ENCODE data around the gene NT5DC4.
A peak's percentile ranks its signal among the peaks of the same experiment; 100 is the strongest.

NT5DC4 gene

DNA sequence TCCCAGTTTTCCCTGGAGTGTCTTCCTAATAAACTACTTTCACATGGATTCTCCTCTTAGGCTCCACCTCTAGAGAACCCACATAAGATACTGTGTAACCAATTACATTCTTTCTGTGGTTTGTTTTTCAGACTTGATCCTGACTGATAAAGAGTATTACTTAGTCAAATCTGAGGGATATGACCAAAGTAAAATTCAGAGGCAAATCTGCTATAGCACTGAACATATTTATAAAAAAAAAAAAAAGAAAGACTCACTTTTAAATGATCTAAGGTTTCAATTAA is 29.7 kb downstream of the NT5DC4 start:
- H3K36me3 ChIP-seq (ENCODE audit: insufficient read depth, low read length) = peaks cover 94% of the 10 kb centered on the region
- no peak for ATAC-seq (ENCODE audit: insufficient read depth, low read depth)
- H3K9ac ChIP-seq (ENCODE audit: low read depth, low read length) = no peak overlapping the region
- no peak for DNase-seq
- H2AFZ ChIP-seq (ENCODE audit: low read depth, low read length) = no peak overlapping the region
- no peak for TF ChIP-seq EZH2 (IDR thresholded peaks at IDR 0.05; ENCODE audit: borderline replicate concordance, low read depth, low read length, severe bottlenecking)
- TF ChIP-seq, protein P1, sequence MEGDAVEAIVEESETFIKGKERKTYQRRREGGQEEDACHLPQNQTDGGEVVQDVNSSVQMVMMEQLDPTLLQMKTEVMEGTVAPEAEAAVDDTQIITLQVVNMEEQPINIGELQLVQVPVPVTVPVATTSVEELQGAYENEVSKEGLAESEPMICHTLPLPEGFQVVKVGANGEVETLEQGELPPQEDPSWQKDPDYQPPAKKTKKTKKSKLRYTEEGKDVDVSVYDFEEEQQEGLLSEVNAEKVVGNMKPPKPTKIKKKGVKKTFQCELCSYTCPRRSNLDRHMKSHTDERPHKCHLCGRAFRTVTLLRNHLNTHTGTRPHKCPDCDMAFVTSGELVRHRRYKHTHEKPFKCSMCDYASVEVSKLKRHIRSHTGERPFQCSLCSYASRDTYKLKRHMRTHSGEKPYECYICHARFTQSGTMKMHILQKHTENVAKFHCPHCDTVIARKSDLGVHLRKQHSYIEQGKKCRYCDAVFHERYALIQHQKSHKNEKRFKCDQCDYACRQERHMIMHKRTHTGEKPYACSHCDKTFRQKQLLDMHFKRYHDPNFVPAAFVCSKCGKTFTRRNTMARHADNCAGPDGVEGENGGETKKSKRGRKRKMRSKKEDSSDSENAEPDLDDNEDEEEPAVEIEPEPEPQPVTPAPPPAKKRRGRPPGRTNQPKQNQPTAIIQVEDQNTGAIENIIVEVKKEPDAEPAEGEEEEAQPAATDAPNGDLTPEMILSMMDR (IDR thresholded peaks at IDR 0.05; ENCODE audit: borderline replicate concordance, extremely low read depth, low read length, poor library complexity, severe bottlenecking) = no peak
- H3K27ac ChIP-seq (ENCODE audit: low read length) = 0 out of 2 replicates have a peak overlapping the region, but pooled peaks have one; percentile 1
- H3K4me1 ChIP-seq (ENCODE audit: insufficient read depth, low read length) = peaks cover 5% of the 10 kb centered on the region; the same call in 1 of the 2 replicates
- no peak overlapping the region for H3K4me3 ChIP-seq (ENCODE audit: low read depth in 1 of 2, low read length in 2 of 2)
- no peaks in the 10 kb centered on the region for H3K9me3 ChIP-seq (ENCODE audit: insufficient read depth, low read length, severe bottlenecking)
- H4K20me1 ChIP-seq (ENCODE audit: insufficient read depth, low read length) = peaks cover 15% of the 10 kb centered on the region; the same call in 1 of the 2 replicates
- no peak overlapping the region for H3K4me2 ChIP-seq (ENCODE audit: insufficient read depth, low read length)
- no peaks in the 10 kb centered on the region for H3K27me3 ChIP-seq (ENCODE audit: insufficient read depth, low read length, poor library complexity)
- peaks cover 61% of the 10 kb centered on the region for H3K79me2 ChIP-seq (ENCODE audit: insufficient read depth, low read length)

DNA sequence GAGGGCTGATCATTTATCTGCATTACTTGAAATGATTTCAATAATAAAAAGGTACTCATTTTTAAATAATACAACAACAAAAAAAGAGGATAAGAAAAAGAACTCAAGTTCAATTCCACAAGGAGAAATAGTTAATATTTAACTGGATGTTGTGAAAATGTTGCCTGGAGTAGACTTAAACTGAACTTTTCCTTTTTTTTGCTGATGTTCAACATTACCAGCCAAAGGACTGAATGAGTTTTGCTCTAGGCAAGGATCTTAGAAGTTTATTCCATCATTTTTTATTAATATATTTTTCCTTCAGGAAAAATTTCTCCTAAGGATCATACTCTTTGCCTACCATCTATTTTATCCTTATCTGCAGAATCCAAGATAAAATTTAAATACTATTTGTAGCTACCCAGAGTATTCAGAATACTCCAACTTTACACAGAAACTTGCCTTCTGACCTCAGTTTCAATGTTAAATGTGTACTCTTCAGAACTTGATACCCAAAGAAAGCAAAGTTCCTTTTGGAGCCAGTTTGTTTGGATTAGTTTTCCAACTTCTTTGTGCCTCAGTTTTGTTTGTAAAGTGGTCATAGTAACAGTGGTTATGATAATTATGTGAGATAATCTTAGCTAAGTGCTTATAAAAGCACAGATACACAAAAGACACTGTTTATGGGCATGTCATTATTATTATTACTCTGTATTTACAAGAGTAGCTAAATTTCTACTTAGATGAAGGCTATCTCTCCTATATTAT is 30.8 kb downstream of the NT5DC4 start:
- H3K4me2 ChIP-seq (ENCODE audit: insufficient read depth, low read length) = no peak overlapping the region

DNA sequence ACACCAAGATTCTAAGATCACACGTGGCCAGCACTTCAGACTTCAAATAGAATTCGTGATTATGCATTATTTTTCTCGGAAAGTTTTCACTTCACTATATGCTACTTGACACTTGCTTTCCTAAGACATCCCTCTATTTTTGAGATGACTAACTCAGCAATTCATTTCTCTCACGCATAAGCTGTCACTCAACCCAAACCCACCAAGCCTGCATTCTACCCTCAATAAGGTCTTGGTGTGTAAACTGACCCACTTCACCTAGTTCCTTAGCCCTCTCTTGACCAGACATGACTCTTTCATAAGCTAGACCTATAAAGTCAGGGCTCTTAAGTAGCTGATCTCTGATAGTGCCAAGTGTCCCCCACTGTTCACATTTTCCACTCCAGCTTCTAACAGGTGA is 31.8 kb downstream of the NT5DC4 start:
- peaks cover 72% of the 10 kb centered on the region for H3K79me2 ChIP-seq (ENCODE audit: insufficient read depth, low read length)
- no peak overlapping the region for H3K9ac ChIP-seq (ENCODE audit: low read depth, low read length)
- H3K36me3 ChIP-seq (ENCODE audit: insufficient read depth, low read length) = peaks cover 97% of the 10 kb centered on the region
- ATAC-seq (ENCODE audit: insufficient read depth, low read depth) (no peak), DNase-seq (no peak)
- TF ChIP-seq EZH2 (IDR thresholded peaks at IDR 0.05; ENCODE audit: borderline replicate concordance, low read depth, low read length, severe bottlenecking) = no peak
- TF ChIP-seq, protein P1 (IDR thresholded peaks at IDR 0.05; ENCODE audit: borderline replicate concordance, extremely low read depth, low read length, poor library complexity, severe bottlenecking) = no peak
- no peak overlapping the region for H2AFZ ChIP-seq (ENCODE audit: low read depth, low read length)
- peaks cover 12% of the 10 kb centered on the region; the same call in 1 of the 2 replicates for H4K20me1 ChIP-seq (ENCODE audit: insufficient read depth, low read length)
- H3K9me3 ChIP-seq (ENCODE audit: insufficient read depth, low read length, severe bottlenecking) = no peaks in the 10 kb centered on the region
- no peak overlapping the region for H3K4me3 ChIP-seq (ENCODE audit: low read depth in 1 of 2, low read length in 2 of 2)
- no peaks in the 10 kb centered on the region for H3K27me3 ChIP-seq (ENCODE audit: insufficient read depth, low read length, poor library complexity)
- peaks cover 5% of the 10 kb centered on the region; the same call in 1 of the 2 replicates for H3K4me1 ChIP-seq (ENCODE audit: insufficient read depth, low read length)
- no peak overlapping the region for H3K27ac ChIP-seq (ENCODE audit: low read length)
- H3K4me2 ChIP-seq (ENCODE audit: insufficient read depth, low read length) = no peak overlapping the region

More for the DNA sequence above, 30.8 kb downstream of the NT5DC4 start:
- Histone ChIP-seq H3K36me3 (ENCODE audit: insufficient read depth, low read length) (peaks cover 95% of the 10 kb centered on the region), H3K27me3 (ENCODE audit: insufficient read depth, low read length, poor library complexity) (no peaks in the 10 kb centered on the region), H2AFZ (ENCODE audit: low read depth, low read length) (no peak overlapping the region), H3K9ac (ENCODE audit: low read depth, low read length) (no peak overlapping the region), H3K27ac (ENCODE audit: low read length) (no peak overlapping the region), H3K4me1 (ENCODE audit: insufficient read depth, low read length) (peaks cover 5% of the 10 kb centered on the region; the same call in 1 of the 2 replicates), H3K9me3 (ENCODE audit: insufficient read depth, low read length, severe bottlenecking) (no peaks in the 10 kb centered on the region), H3K79me2 (ENCODE audit: insufficient read depth, low read length) (peaks cover 68% of the 10 kb centered on the region), H4K20me1 (ENCODE audit: insufficient read depth, low read length) (peaks cover 15% of the 10 kb centered on the region; the same call in 1 of the 2 replicates), H3K4me3 (ENCODE audit: low read depth in 1 of 2, low read length in 2 of 2) (no peak overlapping the region)
- DNase-seq = no peak
- ATAC-seq (ENCODE audit: insufficient read depth, low read depth) = no peak
- TF ChIP-seq EZH2 (IDR thresholded peaks at IDR 0.05; ENCODE audit: borderline replicate concordance, low read depth, low read length, severe bottlenecking) = no peak
- TF ChIP-seq, protein P1 (IDR thresholded peaks at IDR 0.05; ENCODE audit: borderline replicate concordance, extremely low read depth, low read length, poor library complexity, severe bottlenecking) = no peak
